ENCODE data around the gene ASTN2. TPM values are rescaled to one million over a fixed set of nuclear protein-coding genes. Genes with fewer than 3 reads are reported as not detected.

The ASTN2 gene
- polyA plus RNA-seq, 1 donor from 2014 or later = 6.8 TPM

DNA sequence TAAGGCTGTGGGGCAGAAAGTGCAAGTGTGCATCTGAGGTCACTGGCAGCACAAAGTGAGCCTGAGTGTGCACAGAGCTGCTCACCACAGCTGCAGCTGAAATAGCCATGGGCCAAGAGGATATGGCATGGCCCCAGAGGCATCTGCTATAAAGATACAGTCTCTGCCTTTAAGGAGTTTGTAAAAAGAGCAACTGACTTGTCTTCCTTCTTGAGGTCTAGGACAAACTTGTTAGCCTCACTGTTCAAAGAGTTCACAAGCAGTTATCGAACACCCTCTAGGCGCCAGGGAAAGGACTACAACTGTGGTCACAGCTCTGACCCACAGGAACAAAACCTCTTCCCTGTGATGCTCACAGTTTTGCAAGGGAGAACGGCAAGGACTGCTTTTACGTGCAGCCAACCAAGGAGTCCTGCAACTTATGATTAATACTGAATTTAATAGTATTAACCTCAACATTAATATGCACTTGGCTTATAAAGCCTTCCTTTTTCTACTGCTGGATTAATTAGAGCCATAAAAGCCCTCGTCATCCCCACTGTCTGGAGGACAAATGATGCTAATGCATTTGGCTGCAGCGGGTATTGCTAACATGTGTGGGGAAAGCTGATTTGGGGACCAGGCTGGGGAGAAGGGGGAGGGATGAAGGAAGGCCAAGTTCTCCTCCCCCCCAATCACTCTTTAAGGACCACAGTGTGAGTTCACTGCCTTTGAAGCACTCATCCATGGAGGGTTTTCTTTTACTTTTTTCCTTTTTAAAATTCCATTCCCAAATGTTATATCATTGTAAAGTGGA is 917.6 kb downstream of the ASTN2 start:
- Histone ChIP-seq H3K9me2 (ENCODE audit: insufficient read depth, low read length) (no peaks in the 10 kb centered on the region), H3K9me3 (ENCODE audit: low read length) (no peaks in the 10 kb centered on the region), H3K9ac (ENCODE audit: low read length) (no peak overlapping the region), H3F3A (ENCODE audit: insufficient read depth, low read length, poor library complexity, severe bottlenecking) (no peaks in the 10 kb centered on the region), H3K4me2 (ENCODE audit: low read length) (no peak overlapping the region), H2AFZ (ENCODE audit: low read depth, low read length) (no peak overlapping the region), H4K20me1 (ENCODE audit: insufficient read depth) (no peaks in the 10 kb centered on the region), H3K36me3 (ENCODE audit: insufficient read depth, low read length) (no peaks in the 10 kb centered on the region), H3K79me2 (replicated peaks; ENCODE audit: insufficient read depth, low read length) (no peaks in the 10 kb centered on the region), H3K27ac (ENCODE audit: low read length) (no peak overlapping the region), H3K4me3 (ENCODE audit: low read length) (no peak overlapping the region), H3K27me3 (ENCODE audit: insufficient read depth, low read depth, low read length) (no peaks in the 10 kb centered on the region)
- TF ChIP-seq RAD21 (conservative IDR thresholded peaks at IDR 0.05) = no peak
- TF ChIP-seq, protein P1, sequence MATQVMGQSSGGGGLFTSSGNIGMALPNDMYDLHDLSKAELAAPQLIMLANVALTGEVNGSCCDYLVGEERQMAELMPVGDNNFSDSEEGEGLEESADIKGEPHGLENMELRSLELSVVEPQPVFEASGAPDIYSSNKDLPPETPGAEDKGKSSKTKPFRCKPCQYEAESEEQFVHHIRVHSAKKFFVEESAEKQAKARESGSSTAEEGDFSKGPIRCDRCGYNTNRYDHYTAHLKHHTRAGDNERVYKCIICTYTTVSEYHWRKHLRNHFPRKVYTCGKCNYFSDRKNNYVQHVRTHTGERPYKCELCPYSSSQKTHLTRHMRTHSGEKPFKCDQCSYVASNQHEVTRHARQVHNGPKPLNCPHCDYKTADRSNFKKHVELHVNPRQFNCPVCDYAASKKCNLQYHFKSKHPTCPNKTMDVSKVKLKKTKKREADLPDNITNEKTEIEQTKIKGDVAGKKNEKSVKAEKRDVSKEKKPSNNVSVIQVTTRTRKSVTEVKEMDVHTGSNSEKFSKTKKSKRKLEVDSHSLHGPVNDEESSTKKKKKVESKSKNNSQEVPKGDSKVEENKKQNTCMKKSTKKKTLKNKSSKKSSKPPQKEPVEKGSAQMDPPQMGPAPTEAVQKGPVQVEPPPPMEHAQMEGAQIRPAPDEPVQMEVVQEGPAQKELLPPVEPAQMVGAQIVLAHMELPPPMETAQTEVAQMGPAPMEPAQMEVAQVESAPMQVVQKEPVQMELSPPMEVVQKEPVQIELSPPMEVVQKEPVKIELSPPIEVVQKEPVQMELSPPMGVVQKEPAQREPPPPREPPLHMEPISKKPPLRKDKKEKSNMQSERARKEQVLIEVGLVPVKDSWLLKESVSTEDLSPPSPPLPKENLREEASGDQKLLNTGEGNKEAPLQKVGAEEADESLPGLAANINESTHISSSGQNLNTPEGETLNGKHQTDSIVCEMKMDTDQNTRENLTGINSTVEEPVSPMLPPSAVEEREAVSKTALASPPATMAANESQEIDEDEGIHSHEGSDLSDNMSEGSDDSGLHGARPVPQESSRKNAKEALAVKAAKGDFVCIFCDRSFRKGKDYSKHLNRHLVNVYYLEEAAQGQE (IDR thresholded peaks at IDR 0.05; ENCODE audit: borderline replicate concordance) = no peak
- TF ChIP-seq MXI1 (conservative IDR thresholded peaks at IDR 0.05; ENCODE audit: poor library complexity, severe bottlenecking) = no peak
- TF ChIP-seq POLR2AphosphoS5 (IDR thresholded peaks at IDR 0.05) = no peak
- no peak for TF ChIP-seq EZH2 (IDR thresholded peaks at IDR 0.05; ENCODE audit: borderline replicate concordance, insufficient read depth, low read length, poor library complexity, severe bottlenecking)
- TF ChIP-seq, protein P2, sequence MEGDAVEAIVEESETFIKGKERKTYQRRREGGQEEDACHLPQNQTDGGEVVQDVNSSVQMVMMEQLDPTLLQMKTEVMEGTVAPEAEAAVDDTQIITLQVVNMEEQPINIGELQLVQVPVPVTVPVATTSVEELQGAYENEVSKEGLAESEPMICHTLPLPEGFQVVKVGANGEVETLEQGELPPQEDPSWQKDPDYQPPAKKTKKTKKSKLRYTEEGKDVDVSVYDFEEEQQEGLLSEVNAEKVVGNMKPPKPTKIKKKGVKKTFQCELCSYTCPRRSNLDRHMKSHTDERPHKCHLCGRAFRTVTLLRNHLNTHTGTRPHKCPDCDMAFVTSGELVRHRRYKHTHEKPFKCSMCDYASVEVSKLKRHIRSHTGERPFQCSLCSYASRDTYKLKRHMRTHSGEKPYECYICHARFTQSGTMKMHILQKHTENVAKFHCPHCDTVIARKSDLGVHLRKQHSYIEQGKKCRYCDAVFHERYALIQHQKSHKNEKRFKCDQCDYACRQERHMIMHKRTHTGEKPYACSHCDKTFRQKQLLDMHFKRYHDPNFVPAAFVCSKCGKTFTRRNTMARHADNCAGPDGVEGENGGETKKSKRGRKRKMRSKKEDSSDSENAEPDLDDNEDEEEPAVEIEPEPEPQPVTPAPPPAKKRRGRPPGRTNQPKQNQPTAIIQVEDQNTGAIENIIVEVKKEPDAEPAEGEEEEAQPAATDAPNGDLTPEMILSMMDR (IDR thresholded peaks at IDR 0.05; ENCODE audit: poor library complexity, severe bottlenecking) = no peak
- TF ChIP-seq SMC3 (conservative IDR thresholded peaks at IDR 0.05; ENCODE audit: poor library complexity) = no peak
- TF ChIP-seq TAF1 (IDR thresholded peaks at IDR 0.05; ENCODE audit: low read depth) = no peak
- no peak for TF ChIP-seq EP300 (conservative IDR thresholded peaks at IDR 0.05; ENCODE audit: poor library complexity, severe bottlenecking)

DNA sequence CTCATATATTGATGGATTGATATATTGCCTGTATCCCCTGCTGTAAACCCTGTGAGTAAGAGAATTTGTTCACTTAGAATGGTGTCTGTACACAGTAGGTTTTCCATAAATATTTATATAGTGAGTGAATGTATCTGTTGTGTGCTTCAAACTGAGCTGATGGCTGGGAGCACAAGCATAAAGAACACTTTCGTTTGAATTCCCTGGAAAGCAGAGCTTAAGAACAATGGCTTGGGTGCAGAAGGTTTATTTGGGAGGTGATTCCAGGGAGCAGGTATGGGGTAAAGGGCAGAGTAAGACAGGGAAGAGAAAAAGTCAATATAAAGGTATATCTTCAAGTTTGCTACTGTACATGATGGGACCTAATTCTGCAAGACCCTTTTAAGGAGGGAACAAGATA is 918.7 kb downstream of the ASTN2 start:
- Histone ChIP-seq H3K27ac (ENCODE audit: low read length) (no peak overlapping the region), H3K79me2 (replicated peaks; ENCODE audit: insufficient read depth, low read length) (no peaks in the 10 kb centered on the region), H3K4me2 (ENCODE audit: low read length) (no peak overlapping the region), H3K9ac (ENCODE audit: low read length) (no peak overlapping the region), H3K9me2 (ENCODE audit: insufficient read depth, low read length) (no peaks in the 10 kb centered on the region), H3K4me3 (ENCODE audit: low read length) (no peak overlapping the region), H2AFZ (ENCODE audit: low read depth, low read length) (no peak overlapping the region), H3K27me3 (ENCODE audit: insufficient read depth, low read depth, low read length) (no peaks in the 10 kb centered on the region), H3F3A (ENCODE audit: insufficient read depth, low read length, poor library complexity, severe bottlenecking) (no peaks in the 10 kb centered on the region), H3K9me3 (ENCODE audit: low read length) (no peaks in the 10 kb centered on the region), H4K20me1 (ENCODE audit: insufficient read depth) (no peaks in the 10 kb centered on the region), H3K36me3 (ENCODE audit: insufficient read depth, low read length) (no peaks in the 10 kb centered on the region)
- TF ChIP-seq, protein P1 (IDR thresholded peaks at IDR 0.05; ENCODE audit: borderline replicate concordance) = no peak
- TF ChIP-seq TAF1 (IDR thresholded peaks at IDR 0.05; ENCODE audit: low read depth) = no peak
